Measurements from ENCODE around the gene PBXIP1. TPM values are rescaled to one million over a fixed set of nuclear protein-coding genes. Genes with fewer than 3 reads are reported as not detected.

Gene PBXIP1
- total and polyA plus RNA-seq, 2 of the 13 experiments (the other 11 are each of a cell fraction or from before 2014, with no cell fraction given) = 16.3 to 31.9 TPM

DNA sequence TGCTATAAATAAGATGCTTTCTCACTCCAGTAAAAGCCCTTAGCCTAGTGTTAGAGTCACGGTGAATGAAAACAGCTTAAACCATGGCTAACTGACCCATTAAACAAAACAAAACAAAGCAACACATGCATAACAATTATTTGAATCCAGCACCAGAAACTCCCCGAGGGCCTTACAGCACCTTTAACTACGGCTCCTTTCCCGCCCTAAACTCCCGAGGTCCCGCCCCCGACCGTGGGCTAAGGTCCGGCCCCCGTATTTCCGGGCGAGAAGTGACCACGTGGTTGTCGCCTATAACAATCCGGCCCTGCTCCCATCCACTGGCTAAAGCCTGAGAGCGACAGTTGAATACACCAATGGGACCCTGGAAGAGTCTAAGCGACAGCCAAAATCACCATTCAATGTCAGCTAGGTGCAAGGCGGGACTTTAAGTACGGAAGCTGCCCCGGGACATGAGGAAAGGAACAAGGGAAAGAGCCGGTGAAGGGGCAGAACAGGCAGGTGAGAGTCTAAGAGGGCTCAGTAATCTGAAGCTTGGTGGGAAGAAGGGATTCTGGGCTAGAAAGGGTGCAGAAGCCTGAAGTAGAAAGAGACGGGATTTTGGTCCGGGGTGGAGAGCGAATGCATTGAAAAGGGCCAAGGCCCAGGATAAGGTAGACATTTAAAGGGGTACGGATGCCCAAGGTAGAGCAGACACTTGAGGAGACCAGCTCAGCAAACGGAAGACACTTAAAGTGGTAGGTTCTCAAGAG is 27.2 kb upstream of the PBXIP1 start, which contains the start of gene FLAD1 (continued):
- TF ChIP-seq, protein P1, sequence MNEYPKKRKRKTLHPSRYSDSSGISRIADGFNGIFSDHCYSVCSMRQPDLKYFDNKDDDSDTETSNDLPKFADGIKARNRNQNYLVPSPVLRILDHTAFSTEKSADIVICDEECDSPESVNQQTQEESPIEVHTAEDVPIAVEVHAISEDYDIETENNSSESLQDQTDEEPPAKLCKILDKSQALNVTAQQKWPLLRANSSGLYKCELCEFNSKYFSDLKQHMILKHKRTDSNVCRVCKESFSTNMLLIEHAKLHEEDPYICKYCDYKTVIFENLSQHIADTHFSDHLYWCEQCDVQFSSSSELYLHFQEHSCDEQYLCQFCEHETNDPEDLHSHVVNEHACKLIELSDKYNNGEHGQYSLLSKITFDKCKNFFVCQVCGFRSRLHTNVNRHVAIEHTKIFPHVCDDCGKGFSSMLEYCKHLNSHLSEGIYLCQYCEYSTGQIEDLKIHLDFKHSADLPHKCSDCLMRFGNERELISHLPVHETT (CRISPR knock-in tag; conservative IDR thresholded peaks at IDR 0.05) = peak; percentile 29; the same call in 1 of the 2 replicates
- TF ChIP-seq ELF4 (CRISPR knock-in tag; IDR thresholded peaks at IDR 0.05; ENCODE audit: borderline replicate concordance) = peak; percentile 69; the same call in 1 of the 2 replicates
- no peak for TF ChIP-seq MAFK (conservative IDR thresholded peaks at IDR 0.05 in 1 of 2, IDR thresholded peaks at IDR 0.05 in 1 of 2; ENCODE audit: low read length in 2 of 2)
- TF ChIP-seq TCF7 (IDR thresholded peaks at IDR 0.05; ENCODE audit: low read depth) = no peak
- TF ChIP-seq SMAD9 (CRISPR knock-in tag; IDR thresholded peaks at IDR 0.05) = no peak
- TF ChIP-seq ZNF124 (CRISPR knock-in tag; IDR thresholded peaks at IDR 0.05) = peak; percentile 74; the same call in 1 of the 2 replicates
- no peak for TF ChIP-seq ZNF615 (CRISPR knock-in tag; IDR thresholded peaks at IDR 0.05; ENCODE audit: borderline replicate concordance)
- TF ChIP-seq, protein P2, sequence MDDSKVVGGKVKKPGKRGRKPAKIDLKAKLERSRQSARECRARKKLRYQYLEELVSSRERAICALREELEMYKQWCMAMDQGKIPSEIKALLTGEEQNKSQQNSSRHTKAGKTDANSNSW (CRISPR knock-in tag; IDR thresholded peaks at IDR 0.05; ENCODE audit: borderline replicate concordance) = no peak
- TF ChIP-seq, protein P3, sequence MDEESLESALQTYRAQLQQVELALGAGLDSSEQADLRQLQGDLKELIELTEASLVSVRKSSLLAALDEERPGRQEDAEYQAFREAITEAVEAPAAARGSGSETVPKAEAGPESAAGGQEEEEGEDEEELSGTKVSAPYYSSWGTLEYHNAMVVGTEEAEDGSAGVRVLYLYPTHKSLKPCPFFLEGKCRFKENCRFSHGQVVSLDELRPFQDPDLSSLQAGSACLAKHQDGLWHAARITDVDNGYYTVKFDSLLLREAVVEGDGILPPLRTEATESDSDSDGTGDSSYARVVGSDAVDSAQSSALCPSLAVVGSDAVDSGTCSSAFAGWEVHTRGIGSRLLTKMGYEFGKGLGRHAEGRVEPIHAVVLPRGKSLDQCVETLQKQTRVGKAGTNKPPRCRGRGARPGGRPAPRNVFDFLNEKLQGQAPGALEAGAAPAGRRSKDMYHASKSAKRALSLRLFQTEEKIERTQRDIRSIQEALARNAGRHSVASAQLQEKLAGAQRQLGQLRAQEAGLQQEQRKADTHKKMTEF (CRISPR knock-in tag; IDR thresholded peaks at IDR 0.05) = peak; percentile 76; the same call in 1 of the 2 replicates
- TF ChIP-seq ZNF30 (CRISPR knock-in tag; IDR thresholded peaks at IDR 0.05) = no peak
- peak; percentile 26; the same call in 1 of the 2 replicates for TF ChIP-seq HOXA3 (CRISPR knock-in tag; IDR thresholded peaks at IDR 0.05)
- peak; percentile 78 for TF ChIP-seq IRF2 (CRISPR knock-in tag; IDR thresholded peaks at IDR 0.05)
- TF ChIP-seq KAT2B (IDR thresholded peaks at IDR 0.05; ENCODE audit: borderline replicate concordance, low read depth, low read length) = no peak
- TF ChIP-seq MTA3 (CRISPR knock-in tag; IDR thresholded peaks at IDR 0.05) = no peak
- TF ChIP-seq ZNF552 (CRISPR knock-in tag; IDR thresholded peaks at IDR 0.05; ENCODE audit: borderline replicate concordance) = no peak
- no peak for TF ChIP-seq NR3C1 (CRISPR knock-in tag; IDR thresholded peaks at IDR 0.05)
- no peak for TF ChIP-seq EZH2 (conservative IDR thresholded peaks at IDR 0.05; ENCODE audit: low read depth, low read length)
- TF ChIP-seq SP4 (CRISPR knock-in tag; IDR thresholded peaks at IDR 0.05) = peak; percentile 37; the same call in 1 of the 2 replicates
- peak; percentile 75; the same call in 1 of the 2 replicates for TF ChIP-seq ZNF44 (CRISPR knock-in tag; IDR thresholded peaks at IDR 0.05)
- TF ChIP-seq RFX5 (IDR thresholded peaks at IDR 0.05; ENCODE audit: low read depth, low read length) = no peak
- TF ChIP-seq ZNF3 (CRISPR knock-in tag; IDR thresholded peaks at IDR 0.05) = no peak
- TF ChIP-seq NAIF1 (CRISPR knock-in tag; IDR thresholded peaks at IDR 0.05; ENCODE audit: borderline replicate concordance) = no peak
- TF ChIP-seq CHCHD3 (CRISPR knock-in tag; IDR thresholded peaks at IDR 0.05) = no peak
- TF ChIP-seq MBD4 (IDR thresholded peaks at IDR 0.05; ENCODE audit: borderline replicate concordance, low read length) = no peak
- no peak for TF ChIP-seq SP1 (IDR thresholded peaks at IDR 0.05)
- TF ChIP-seq SP1 (CRISPR knock-in tag; IDR thresholded peaks at IDR 0.05) = peak; percentile 66
- TF ChIP-seq RARA (CRISPR knock-in tag; IDR thresholded peaks at IDR 0.05) = no peak
- TF ChIP-seq CBX2 (IDR thresholded peaks at IDR 0.05; ENCODE audit: low read depth, low read length) = no peak
- TF ChIP-seq CBX2 (CRISPR knock-in tag; IDR thresholded peaks at IDR 0.05; ENCODE audit: low read depth) = 0 out of 2 replicates have a peak, but pooled peaks have one; percentile 26
- TF ChIP-seq MATR3 (CRISPR knock-in tag; IDR thresholded peaks at IDR 0.05) = no peak
- TF ChIP-seq RBFOX2 (IDR thresholded peaks at IDR 0.05; ENCODE audit: low read depth, low read length) = no peak
- TF ChIP-seq ZNF460 (CRISPR knock-in tag; IDR thresholded peaks at IDR 0.05; ENCODE audit: borderline replicate concordance) = no peak
